Measurements from ENCODE around the gene NGF.

NGF gene

GRCh38 chr1:115307661-115308060 is 30.4 kb downstream of the NGF start:
- DNase-seq, result no peak

DNA sequence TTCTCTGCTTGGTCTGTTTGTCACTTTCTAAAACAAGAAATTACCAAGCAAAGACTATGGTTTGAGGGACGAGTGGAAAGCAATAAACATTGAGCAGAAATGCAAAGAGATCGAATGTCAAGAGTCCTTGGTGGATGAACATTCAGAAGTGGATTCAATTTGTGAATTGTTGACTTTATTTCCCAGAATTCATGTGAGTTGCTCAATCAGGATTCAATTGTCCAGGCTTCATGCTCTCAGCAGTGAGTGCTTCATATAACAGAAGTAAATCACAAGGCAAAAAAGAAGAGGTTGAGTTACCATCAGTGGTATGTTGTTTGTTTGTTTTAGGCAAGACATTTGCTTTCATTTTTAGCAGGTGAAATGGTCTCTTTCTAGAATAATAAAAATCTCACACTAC is 31.9 kb downstream of the NGF start:
- no peak for DNase-seq

DNA sequence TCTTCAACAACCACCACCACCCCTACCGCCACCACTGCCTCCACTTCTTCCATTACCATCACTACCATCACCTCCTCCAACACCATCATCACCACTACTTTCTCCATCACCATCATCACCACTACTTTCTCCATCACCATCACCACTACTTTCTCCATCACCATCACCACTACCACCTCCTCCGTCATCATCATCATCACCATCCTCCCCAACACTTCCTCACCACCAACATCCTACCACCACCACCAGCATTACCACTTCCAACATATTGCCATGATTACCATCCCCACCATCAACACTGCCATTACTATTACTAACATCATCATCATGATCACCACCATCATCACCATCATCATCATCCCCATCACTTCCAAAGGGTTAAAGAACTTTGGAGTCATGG is 34.7 kb downstream of the NGF start:
- no peak for DNase-seq

DNA sequence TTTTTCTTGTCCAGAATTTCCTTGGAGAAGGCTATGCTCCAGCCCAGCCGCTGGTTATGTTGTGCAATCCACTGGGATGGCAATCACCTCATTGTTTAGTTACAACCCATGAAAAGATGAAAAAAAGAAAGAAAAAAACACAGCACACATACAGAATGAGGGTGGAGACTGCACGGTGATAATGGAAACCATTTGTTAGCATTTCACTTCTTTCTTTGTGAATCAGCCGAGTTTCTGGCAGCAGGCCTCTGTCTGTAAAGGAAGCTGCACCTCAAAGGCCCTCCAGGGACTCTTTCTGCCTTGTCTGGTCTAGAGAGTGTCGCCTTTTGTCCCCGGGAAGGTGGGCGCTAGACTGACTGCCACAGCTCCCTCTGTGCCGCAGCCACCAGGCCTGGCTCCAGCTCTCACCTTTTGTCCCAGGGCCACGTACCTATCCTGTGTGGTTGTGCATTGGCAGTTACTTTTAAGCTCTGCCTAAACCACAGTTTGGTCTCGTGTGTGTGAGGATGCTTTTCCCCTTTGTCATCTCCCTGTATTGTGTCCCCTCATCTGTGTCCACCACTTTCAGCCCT is 35.6 kb downstream of the NGF start:
- no peak for DNase-seq

GRCh38 chr1:115301438-115302020 is 36.5 kb downstream of the NGF start:
- no peak for DNase-seq

- DNase-seq, result no peak
These were observed 37.8 kb downstream of the NGF start for GRCh38 chr1:115300087-115300876.

GRCh38 chr1:115299266-115299665 is 38.8 kb downstream of the NGF start:
- DNase-seq, result no peak

GRCh38 chr1:115296981-115297380 is 41.1 kb downstream of the NGF start:
- no peak for DNase-seq

- DNase-seq, result no peak
These were observed 41.9 kb downstream of the NGF start for GRCh38 chr1:115295904-115296696.

DNA sequence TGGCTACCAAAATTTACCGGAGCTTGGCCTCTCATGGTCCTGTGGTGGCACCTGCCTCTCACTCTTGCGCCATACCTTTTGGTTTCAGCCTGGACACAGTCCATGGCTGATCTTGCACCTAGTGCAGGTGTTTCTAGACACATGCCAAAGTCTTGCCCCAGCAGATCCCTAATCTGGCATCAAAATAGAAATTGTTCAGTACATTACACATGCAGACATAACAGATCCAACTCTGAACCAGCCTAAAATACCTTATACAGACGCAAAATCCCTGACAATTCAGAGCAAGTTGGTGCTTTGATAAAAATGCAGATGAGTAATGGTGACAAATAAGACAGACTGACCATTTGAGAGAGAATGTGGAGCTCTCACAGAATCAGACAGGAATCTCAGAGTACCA is 44.1 kb downstream of the NGF start:
- no peak for DNase-seq

- DNase-seq, result no peak
These were observed 45.0 kb downstream of the NGF start for GRCh38 chr1:115293006-115293405.

DNA sequence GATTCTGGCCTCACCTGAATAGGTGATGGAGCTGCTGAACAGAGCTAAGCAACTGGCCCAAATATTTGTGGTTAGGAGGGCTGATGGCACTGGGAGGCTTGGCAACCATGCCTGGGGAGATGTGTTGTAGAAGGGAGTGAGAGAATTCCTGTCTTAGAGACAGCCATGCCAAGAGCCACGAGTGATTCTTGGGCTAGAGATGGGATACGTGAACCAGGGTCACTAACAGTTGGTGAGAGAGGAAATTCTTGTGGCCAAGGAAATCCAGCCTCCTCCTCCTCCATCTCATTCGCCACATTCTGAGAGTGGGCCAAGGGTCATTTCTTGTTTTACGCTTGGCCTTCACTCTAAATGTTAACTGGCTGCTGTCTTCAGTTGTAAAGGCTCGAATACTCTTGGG is 46.3 kb downstream of the NGF start:
- no peak for DNase-seq

- no peak for DNase-seq
These were observed 48.1 kb downstream of the NGF start for GRCh38 chr1:115289940-115290339.

GRCh38 chr1:115288591-115289198 is 49.4 kb downstream of the NGF start:
- DNase-seq, result no peak

GRCh38 chr1:115286431-115287205 is 51.4 kb downstream of the NGF start:
- DNase-seq, result no peak

DNA sequence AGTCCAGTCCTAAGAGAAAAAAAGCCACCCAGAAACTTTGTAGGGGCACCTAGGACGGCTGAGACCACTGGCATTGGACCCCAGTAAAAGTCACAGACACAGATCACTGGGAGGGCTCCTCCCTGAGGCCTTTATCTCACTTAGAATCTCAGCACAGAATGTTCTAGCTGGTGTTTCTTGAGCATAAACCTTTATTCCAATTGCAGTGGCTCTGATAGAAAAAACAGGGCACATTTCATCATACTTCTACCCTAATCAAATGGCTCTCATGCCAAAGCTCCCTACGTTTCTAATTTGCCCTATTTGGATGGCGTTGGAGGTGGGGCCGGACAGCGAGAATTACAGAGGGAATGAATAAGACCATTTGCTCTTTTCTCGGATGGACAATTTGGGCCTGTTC is 53.8 kb downstream of the NGF start:
- DNase-seq, result no peak

- DNase-seq, result no peak
These were observed 54.3 kb downstream of the NGF start for GRCh38 chr1:115283681-115284146.

- no peak for DNase-seq
These were observed 54.8 kb downstream of the NGF start for GRCh38 chr1:115283249-115283648.

GRCh38 chr1:115282807-115283208 is 55.2 kb downstream of the NGF start:
- no peak for DNase-seq

DNA sequence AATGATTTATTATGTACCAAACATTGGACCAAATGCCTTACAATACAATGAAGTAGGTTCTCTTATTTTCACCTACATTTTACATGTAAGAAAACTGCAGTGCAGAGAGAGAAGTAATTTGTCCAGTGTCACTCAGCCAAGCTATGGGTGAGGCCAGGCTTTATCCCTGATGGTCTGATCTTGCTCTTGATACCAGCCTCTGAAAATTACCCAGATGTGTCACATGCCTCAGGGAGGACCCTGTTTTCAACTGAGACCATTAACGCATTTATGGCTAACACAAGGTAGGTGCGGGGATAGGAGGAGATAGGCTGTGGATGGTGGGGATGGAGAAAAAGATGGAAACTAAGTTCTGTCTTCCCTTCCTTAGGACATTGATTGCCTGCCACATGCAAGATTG is 56.9 kb downstream of the NGF start:
- DNase-seq, result no peak

DNA sequence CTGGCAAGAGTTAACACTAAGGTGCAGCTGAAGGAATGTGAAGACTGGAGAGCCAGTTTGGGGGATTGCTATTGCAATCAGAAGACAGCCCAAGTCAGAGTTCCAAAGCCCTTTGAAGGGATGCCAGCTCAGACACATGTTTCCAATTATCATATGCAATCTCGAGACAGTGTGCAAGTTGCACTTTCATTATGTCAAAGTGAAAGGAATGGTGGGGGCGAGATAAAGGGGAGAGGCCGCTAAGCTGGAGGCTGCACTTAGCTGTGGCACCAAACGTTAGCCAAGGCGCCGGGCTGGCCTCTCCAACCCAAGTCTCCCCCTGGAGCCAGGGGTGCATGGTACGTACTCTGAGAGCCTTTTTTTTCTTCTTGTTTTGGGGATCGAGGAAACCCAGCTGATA is 58.0 kb downstream of the NGF start:
- no peak for DNase-seq

DNA sequence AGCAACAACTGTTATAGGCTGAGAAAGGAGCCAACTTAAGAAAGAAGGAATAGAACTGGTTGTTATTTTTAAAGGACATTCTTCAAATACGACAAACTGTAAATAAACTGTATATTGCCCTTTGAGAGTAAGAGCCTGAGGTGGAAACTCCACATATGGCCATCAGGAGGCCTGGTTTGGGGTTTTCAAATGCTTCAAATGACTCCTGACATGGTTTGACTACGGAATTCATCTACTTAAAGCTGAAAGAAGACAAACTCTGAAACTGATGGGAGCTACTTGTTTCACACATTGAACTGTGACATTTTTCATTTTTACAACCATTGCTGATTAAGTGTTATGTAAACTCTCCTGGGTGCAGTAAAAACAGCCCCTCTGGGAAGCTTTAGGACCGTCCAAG is 59.8 kb downstream of the NGF start:
- no peak for DNase-seq

Data from SW 1271 (cell line).